Right lobe of liver (tissue), 6 donors: ENCODE data around the gene STRN4. TPM values are rescaled to one million over a fixed set of nuclear protein-coding genes. Genes with fewer than 3 reads are reported as not detected.

Experiments
- ATAC-seq, 4 donors: fragments of 200-7000 bp; cut with Tn5 transposase; one replicate each; pipeline ENCODE4 v1.9.1; 2020; ENCODE audit warnings: mild to moderate bottlenecking in 4 of 4, moderate library complexity in 4 of 4
- DNase-seq, 3 donors: peaks; one replicate each; pipeline ENCODE4 v3.0.0-alpha.2; 2020
- H3K27ac ChIP-seq, 3 donors: fragments of 200-600 bp; one replicate each; pipeline ENCODE4 v1.8.0; 2022
- H3K27me3 ChIP-seq, 2 donors: fragments of 200-600 bp; one replicate each; pipeline ENCODE4 v1.8.0; 2022
- H3K36me3 ChIP-seq, 4 donors: fragments of 200-600 bp; sonication (generic) in 1 of 4; one replicate each; pipeline versions ENCODE4 v1.5.1 to v1.8.0; 2017 to 2022; ENCODE audit warnings: control low read depth in 1 of 4
- H3K4me1 ChIP-seq, 4 donors: fragments of 200-600 bp; sonication (generic) in 1 of 4; one replicate each; pipeline versions ENCODE4 v1.5.1 to v1.8.0; 2017 to 2022; ENCODE audit warnings: control low read depth in 1 of 4
- H3K4me3 ChIP-seq, 3 donors: fragments of 200-600 bp; one replicate each; pipeline ENCODE4 v1.8.0; 2022
- H3K9me3 ChIP-seq, 4 donors: fragments of 200-600 bp; sonication (generic) in 1 of 4; one replicate each; pipeline versions ENCODE4 v1.5.1 to v1.8.0; 2017 to 2022; ENCODE audit warnings: control low read depth in 1 of 4
- POLR2A ChIP-seq: fragments of 450-650 bp; IDR thresholded peaks from one replicate; pipeline ENCODE4 v1.6.1; 2017; ENCODE audit warnings: antibody characterized with exemption, mild to moderate bottlenecking
- WGBS: methylation state at CpG from one replicate; pipeline ENCODE4 v1.1.6; 2018; ENCODE audit warnings: low coverage, low lambda C conversion rate; ENCODE audit not compliant: insufficient coverage; ENCODE audit errors: missing lambda C conversion rate; 5-methylcytosine and 5-hydroxymethylcytosine counted together
- intact Hi-C, 2 donors: fragments of 100-400 bp; cut with DNase I; formaldehyde crosslinking; loops; one replicate each; pipeline versions ENCODE4 v1.11.2 to v1.14.1; 2022
- microRNA counts: library from miRNA; unstranded; fragments of <30 nt; microRNA quantifications from one replicate; lab custom pipeline; 2016
- microRNA-seq, 2 donors: library from miRNA; unstranded; fragments of <30 nt; microRNA quantifications; one replicate each; pipeline ENCODE4, GENCODE V29; 2019 to 2020
- small RNA-seq, 2 experiments: library from RNA; depleted of rRNA; stranded (forward); fragments of <200 nt; gene quantifications; one replicate each; pipeline ENCODE3, GENCODE V24; 2016
- total RNA-seq, 6 experiments: library from RNA; depleted of rRNA in 2 of 6; stranded (reverse); fragments of >200 nt in 2 of 6; fragmentation: NEBNext Ultra II Directional in 3 of 6; extraction: Animal tissue kit (Norgen Biotek cat#: 25700) in 3 of 6; gene quantifications; one replicate each; pipeline versions ENCODE4 v1.1.0 to v1.2.4, GENCODE V29; 2016 to 2023
- TF ChIP-seq, protein P1 (sequence below), 4 donors: fragments of 200-600 bp in 3 of 4; fragments of 450-650 bp in 1 of 4; IDR thresholded peaks; one replicate each; pipeline versions ENCODE4 v1.5.1 to v1.8.0; 2016 to 2022; ENCODE audit warnings: antibody characterized with exemption in 4 of 4, mild to moderate bottlenecking in 2 of 4
- donor health status: DM: no; HTN: yes; CAD: no.
- donor health status: DM: no; HTN: no; CAD: no.
- donor health status: DM: no; HTN: no; CAD: no.
- donor health status: DM: no; HTN: yes; CAD: no.
- donor health status: DM: no; HTN: yes; CAD: no.

The STRN4 gene
- total RNA-seq, 6 experiments from 2014 or later: 16.9 to 28.1 (median 23.7) TPM

DNA sequence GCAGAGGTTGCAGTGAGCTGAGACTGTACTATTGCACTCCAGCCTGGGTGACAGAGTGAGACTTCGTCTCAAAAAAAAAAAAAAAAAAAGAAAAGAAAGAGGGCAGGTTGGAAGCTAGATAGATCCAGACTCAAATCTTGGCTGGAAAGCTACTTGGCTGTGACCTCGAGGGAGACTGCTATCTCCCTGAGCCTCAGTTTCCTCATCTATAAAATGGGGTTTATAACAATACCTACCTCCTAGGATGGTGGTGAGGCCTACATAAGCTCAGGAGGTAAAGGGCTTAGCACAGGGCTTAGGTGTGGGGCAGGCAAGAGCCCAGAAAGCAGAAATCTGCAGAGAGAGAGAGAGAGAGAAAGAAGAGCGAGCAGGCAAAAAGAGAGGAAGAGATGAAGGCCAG lies 61.1 kb downstream of the STRN4 start:
- ATAC-seq (no peak), DNase-seq (no peak)
- Histone ChIP-seq H3K4me1 (no peaks in the 10 kb centered on the region), H3K27ac (no peak overlapping the region), H3K4me3 (no peak overlapping the region), H3K9me3 (no peaks in the 10 kb centered on the region), H3K27me3 (no peaks in the 10 kb centered on the region), H3K36me3 (peaks cover 0 to 94% (median 16%) of the 10 kb centered on the region in 4 donors)
- intact Hi-C loops: no loop called here
- 89% methylated on average over 2 of the region's 3 CpGs for WGBS
- TF ChIP-seq, protein P1, sequence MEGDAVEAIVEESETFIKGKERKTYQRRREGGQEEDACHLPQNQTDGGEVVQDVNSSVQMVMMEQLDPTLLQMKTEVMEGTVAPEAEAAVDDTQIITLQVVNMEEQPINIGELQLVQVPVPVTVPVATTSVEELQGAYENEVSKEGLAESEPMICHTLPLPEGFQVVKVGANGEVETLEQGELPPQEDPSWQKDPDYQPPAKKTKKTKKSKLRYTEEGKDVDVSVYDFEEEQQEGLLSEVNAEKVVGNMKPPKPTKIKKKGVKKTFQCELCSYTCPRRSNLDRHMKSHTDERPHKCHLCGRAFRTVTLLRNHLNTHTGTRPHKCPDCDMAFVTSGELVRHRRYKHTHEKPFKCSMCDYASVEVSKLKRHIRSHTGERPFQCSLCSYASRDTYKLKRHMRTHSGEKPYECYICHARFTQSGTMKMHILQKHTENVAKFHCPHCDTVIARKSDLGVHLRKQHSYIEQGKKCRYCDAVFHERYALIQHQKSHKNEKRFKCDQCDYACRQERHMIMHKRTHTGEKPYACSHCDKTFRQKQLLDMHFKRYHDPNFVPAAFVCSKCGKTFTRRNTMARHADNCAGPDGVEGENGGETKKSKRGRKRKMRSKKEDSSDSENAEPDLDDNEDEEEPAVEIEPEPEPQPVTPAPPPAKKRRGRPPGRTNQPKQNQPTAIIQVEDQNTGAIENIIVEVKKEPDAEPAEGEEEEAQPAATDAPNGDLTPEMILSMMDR (IDR thresholded peaks at IDR 0.05): no peak
- TF ChIP-seq POLR2A: no peak

DNA sequence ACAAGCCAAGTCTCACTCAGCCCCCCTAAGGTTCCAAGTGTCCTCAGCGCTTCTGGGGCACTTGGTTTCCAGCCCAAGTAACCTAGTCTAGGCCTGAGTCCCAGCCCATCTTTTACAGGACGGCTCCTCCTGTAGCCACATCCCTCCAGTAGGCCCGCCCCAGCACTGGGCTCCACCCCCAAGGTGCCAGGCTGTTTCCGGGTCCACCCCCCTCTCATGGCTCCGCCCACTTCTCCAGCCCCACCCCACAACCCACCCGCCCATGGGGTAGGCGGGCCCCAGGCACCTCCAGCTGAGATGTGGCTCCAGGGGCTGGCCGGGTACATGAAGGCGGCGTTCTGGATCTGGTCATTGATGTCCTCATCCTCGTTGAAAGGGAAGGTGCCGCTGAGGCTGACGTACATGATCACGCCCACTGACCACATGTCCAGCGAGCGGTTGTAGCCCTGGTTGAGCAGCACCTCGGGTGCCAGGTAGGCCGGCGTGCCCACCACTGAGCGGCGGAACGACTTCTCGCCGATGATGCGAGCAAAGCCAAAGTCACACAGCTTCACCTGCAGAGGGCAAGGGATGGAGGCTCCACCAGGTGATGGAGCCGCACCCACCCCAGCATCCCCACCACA lies 68.0 kb downstream of the STRN4 start:
- DNase-seq (no peak), ATAC-seq (peak in 3 of 4 donors; percentile 26 to 62 (median 50))
- Histone ChIP-seq H3K27ac (no peak overlapping the region), H3K36me3 (peaks cover 0 to 66% (median 24%) of the 10 kb centered on the region in 4 donors), H3K4me1 (no peaks in the 10 kb centered on the region), H3K4me3 (no peak overlapping the region), H3K9me3 (no peaks in the 10 kb centered on the region), H3K27me3 (no peaks in the 10 kb centered on the region)
- no peak for TF ChIP-seq POLR2A
- TF ChIP-seq, protein P1 (IDR thresholded peaks at IDR 0.05): no peak
- intact Hi-C loops: no loop called here
- WGBS: 90% methylated on average over 4 of the region's 26 CpGs

DNA sequence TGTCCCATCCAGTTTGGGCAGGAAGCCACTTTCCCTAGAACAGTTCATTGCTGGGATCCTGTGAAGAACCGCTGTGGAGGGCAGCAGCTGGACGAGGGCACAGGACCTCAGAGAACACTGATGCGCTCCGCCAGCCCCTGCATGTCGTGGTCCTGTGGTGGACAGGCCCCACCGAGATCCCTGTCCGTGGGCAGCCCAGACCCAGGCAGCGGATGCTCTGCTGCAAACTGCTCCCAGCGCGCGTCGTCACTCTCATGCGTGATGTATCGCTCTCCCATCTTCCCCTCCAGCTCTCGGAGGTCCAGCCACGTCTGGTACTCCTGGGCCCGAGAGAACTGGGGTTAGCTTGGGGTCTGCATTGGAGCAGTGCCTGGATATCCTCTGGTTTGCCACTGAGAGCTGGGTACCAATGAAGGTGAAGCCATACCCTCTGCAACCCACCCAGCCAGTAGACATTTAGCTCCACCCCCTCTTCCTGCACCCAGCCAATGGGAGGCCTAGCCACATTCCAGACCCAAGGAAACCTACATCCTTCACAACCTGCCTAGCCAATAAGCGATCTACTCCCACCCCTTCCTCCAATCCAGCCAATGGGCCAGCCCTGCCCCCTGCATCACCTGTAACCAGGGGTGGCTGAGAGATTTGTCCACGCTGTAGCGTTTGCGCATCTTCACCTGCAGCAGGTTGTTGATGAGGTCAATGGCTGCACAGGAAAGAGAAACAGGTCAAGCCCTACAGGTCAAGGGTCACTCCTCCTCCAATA lies 71.7 kb downstream of the STRN4 start:
- H3K4me1 ChIP-seq: no peaks in the 10 kb centered on the region
- no peaks in the 10 kb centered on the region for H3K27me3 ChIP-seq
- intact Hi-C loops: no loop called here
- peaks cover 0 to 35% (median 13%) of the 10 kb centered on the region in 4 donors for H3K36me3 ChIP-seq
- TF ChIP-seq POLR2A: no peak
- TF ChIP-seq, protein P1 (IDR thresholded peaks at IDR 0.05): no peak
- H3K4me3 ChIP-seq: no peak overlapping the region
- ATAC-seq (peak in 2 of 4 donors; percentile 13 to 22), DNase-seq (no peak)
- WGBS: 93% methylated on average over 8 of the region's 21 CpGs
- H3K9me3 ChIP-seq: no peaks in the 10 kb centered on the region
- no peak overlapping the region for H3K27ac ChIP-seq

DNA sequence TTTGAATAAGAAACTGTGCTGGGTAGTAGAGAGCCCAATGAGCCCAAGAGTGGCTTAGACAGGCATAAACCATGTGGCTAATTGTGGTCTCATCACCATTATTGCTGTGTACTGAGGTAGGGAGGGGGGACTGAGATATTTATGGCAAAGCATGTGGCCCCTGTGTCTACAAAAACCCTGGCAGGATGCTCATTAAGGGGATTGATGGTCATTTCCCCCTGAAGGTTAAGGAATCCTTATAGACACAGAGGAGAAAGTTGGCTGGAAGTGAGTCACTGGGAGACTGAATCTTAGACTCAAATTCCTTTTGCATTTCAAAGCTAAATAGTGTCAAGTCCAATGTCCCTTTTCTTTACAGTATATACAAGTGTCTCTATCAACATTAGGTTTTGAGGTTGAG lies 75.4 kb downstream of the STRN4 start:
- no peak for DNase-seq
- H3K4me3 ChIP-seq: no peak overlapping the region
- intact Hi-C loops: no loop called here
- peaks cover 0 to 13% (median 7%) of the 10 kb centered on the region in 4 donors for H3K36me3 ChIP-seq
- no peaks in the 10 kb centered on the region for H3K9me3 ChIP-seq
- no peaks in the 10 kb centered on the region for H3K27me3 ChIP-seq
- ATAC-seq: no peak
- H3K4me1 ChIP-seq: no peaks in the 10 kb centered on the region
- H3K27ac ChIP-seq: no peak overlapping the region
- TF ChIP-seq POLR2A: no peak
- TF ChIP-seq, protein P1 (IDR thresholded peaks at IDR 0.05): no peak

MicroRNAs encoded within 50 kb of the gene (microRNA counts, 767-probe panel; counts per million panel counts)
- 237 counts per million for microRNA hsa-miR-320e (lab: Ali Mortazavi, UCI)

Small RNA genes lying within 50 kb of the gene (microRNA-seq; reads per million reads assigned to microRNA genes)
- 2.9 to 3.9 reads per million in 2 donors for gene MIR320E

Small RNA genes lying within 50 kb of the gene (small RNA-seq; reads per million reads assigned to genes)
- gene MIR320E: 0 reads per million in 2 experiments
- 0 reads per million in 2 experiments for gene RF00019
- 0 reads per million in 2 experiments for gene RN7SL364P

Other genes starting within 250 kb of the STRN4 start
- 100 to 1,000 TPM in 1 of 6 experiments, 10 to 100 TPM in 5; 83.8 to 119 (median 92.2) TPM for gene CALM3, start 145.1 kb downstream of the STRN4 start, total RNA-seq
- 1 to 10 TPM; 2.4 to 4.1 (median 3.0) TPM for gene PTGIR, start 121.4 kb downstream of the STRN4 start, total RNA-seq
- not detected for gene GNG8, start 110.2 kb downstream of the STRN4 start, total RNA-seq
- 1 to 10 TPM in 3 of 6 experiments, under 1 TPM in 3; 0.46 to 1.6 (median 0.93) TPM for gene DACT3, start 85.3 kb downstream of the STRN4 start, total RNA-seq
- 10 to 100 TPM; 15.1 to 20.2 (median 16.9) TPM for gene PRKD2, start 29.3 kb downstream of the STRN4 start, total RNA-seq
- 1 to 10 TPM; 5.8 to 9.5 (median 7.4) TPM for gene FKRP, start 393 bp downstream of the STRN4 start, total RNA-seq
- 1 to 10 TPM; 1.8 to 8.0 (median 4.4) TPM for gene SLC1A5, start 42.1 kb upstream of the STRN4 start, total RNA-seq
- 10 to 100 TPM; 67.2 to 82.6 (median 73.6) TPM for gene AP2S1, start 104.4 kb upstream of the STRN4 start, total RNA-seq
- gene ARHGAP35, start 114.5 kb upstream of the STRN4 start, total RNA-seq: 10 to 100 TPM; 33.5 to 54.4 (median 47.8) TPM